Endodermal cell (in vitro differentiated cells): ENCODE results near the gene GRID1. TPM values are rescaled to one million over a fixed set of nuclear protein-coding genes. Genes with fewer than 3 reads are reported as not detected.

Experiments used
- DNase-seq: peaks from one replicate; pipeline ENCODE4 v3.0.0-alpha.2; 2017
- H3K27ac ChIP-seq: 2 replicates; pipeline ENCODE4 v1.5.1; 2013; ENCODE audit warnings: mild to moderate bottlenecking, low read depth, low read length, moderate library complexity
- H3K27me3 ChIP-seq: 2 replicates; pipeline ENCODE4 v1.6.1; 2013; ENCODE audit warnings: mild to moderate bottlenecking, low read length, moderate library complexity; ENCODE audit not compliant: insufficient read depth, control insufficient read depth, poor library complexity, severe bottlenecking
- H3K36me3 ChIP-seq: 2 replicates; pipeline ENCODE4 v1.7.0; 2013; ENCODE audit warnings: mild to moderate bottlenecking, low read length, moderate library complexity; ENCODE audit not compliant: control insufficient read depth, insufficient read depth
- H3K4me1 ChIP-seq: one replicate; pipeline ENCODE4 v1.7.0; 2013; ENCODE audit warnings: low read length; ENCODE audit not compliant: control insufficient read depth, insufficient read depth
- H3K4me3 ChIP-seq: 2 replicates; pipeline ENCODE4 v1.5.1; 2013; ENCODE audit warnings: mild to moderate bottlenecking, low read length, moderate library complexity
- H3K9ac ChIP-seq: 2 replicates; pipeline ENCODE4 v1.6.1; 2013; ENCODE audit warnings: mild to moderate bottlenecking, low read length, moderate library complexity; ENCODE audit not compliant: poor library complexity, severe bottlenecking; ENCODE audit errors: extremely low read depth
- H3K9me3 ChIP-seq: 2 replicates; pipeline ENCODE4 v1.6.1; 2013; ENCODE audit warnings: mild to moderate bottlenecking, low read length, moderate library complexity; ENCODE audit not compliant: control insufficient read depth
- H3K27ac Mint-ChIP-seq: 2 replicates; pipeline ENCODE4 v1.8.0; 2020; ENCODE audit warnings: mixed read lengths
- H3K27me3 Mint-ChIP-seq: 2 replicates; pipeline ENCODE4 v1.8.0; 2021; ENCODE audit warnings: mild to moderate bottlenecking, mixed read lengths; ENCODE audit not compliant: insufficient read depth
- H3K36me3 Mint-ChIP-seq: 2 replicates; pipeline ENCODE4 v1.8.0; 2020; ENCODE audit warnings: low read depth, mixed read lengths
- H3K4me1 Mint-ChIP-seq: 2 replicates; pipeline ENCODE4 v1.8.0; 2020; ENCODE audit warnings: mixed read lengths
- H3K4me3 Mint-ChIP-seq: 2 replicates; pipeline ENCODE4 v1.8.0; 2020; ENCODE audit warnings: mild to moderate bottlenecking, moderate library complexity, mixed read lengths
- H3K9me3 Mint-ChIP-seq: 2 replicates; pipeline ENCODE4 v1.8.0; 2020; ENCODE audit warnings: mild to moderate bottlenecking, mixed read lengths
- CTCF ChIP-seq: fragments of 200-600 bp; sonication (generic); conservative IDR thresholded peaks from 2 replicates; pipeline ENCODE4 v1.5.0; 2021; ENCODE audit warnings: antibody characterized with exemption, mild to moderate bottlenecking
- WGBS, 2 experiments: methylation state at CpG; one replicate each; pipeline versions ENCODE4 v1.1.5 to v1.1.7; 2013; ENCODE audit warnings: missing lambda C conversion rate in 2 of 2, mixed read lengths in 1 of 2; ENCODE audit not compliant: insufficient coverage in 1 of 2, insufficient read length in 1 of 2; 5-methylcytosine and 5-hydroxymethylcytosine counted together
- total RNA-seq, 2 donors: library from RNA; stranded (reverse); fragmentation: NEBNext Ultra II Directional in 1 of 2; extraction: Animal tissue kit (Norgen Biotek cat#: 25700) in 1 of 2; gene quantifications; 2 replicates in 1 of 2; 3 replicates in 1 of 2; pipeline ENCODE4 v1.2.1, GENCODE V29; 2021

Gene GRID1
- total RNA-seq, 2 donors from 2014 or later, result 0.13 to 0.53 TPM

- H3K4me1 ChIP-seq, result no peaks in the 10 kb centered on the region
- peak; percentile 92 for DNase-seq
- H3K36me3 Mint-ChIP-seq, result no peaks in the 10 kb centered on the region
- H3K4me3 Mint-ChIP-seq, result peak overlapping the region; percentile 55
- peaks cover 12% of the 10 kb centered on the region for H3K4me1 Mint-ChIP-seq
- H3K4me3 ChIP-seq, result peak overlapping the region; percentile 72
- TF ChIP-seq CTCF, result peak; percentile 82
- H3K27me3 ChIP-seq, result peaks cover 89% of the 10 kb centered on the region
- WGBS, 2 experiments, result 2 to 3% methylated on average over 19 to 80 of the region's 80 CpGs
- no peaks in the 10 kb centered on the region for H3K9me3 ChIP-seq
- H3K27ac Mint-ChIP-seq, result no peak overlapping the region
- no peak overlapping the region for H3K27ac ChIP-seq
- no peak overlapping the region for H3K9ac ChIP-seq
- H3K27me3 Mint-ChIP-seq, result peaks cover 85% of the 10 kb centered on the region
- no peaks in the 10 kb centered on the region for H3K36me3 ChIP-seq
- no peaks in the 10 kb centered on the region for H3K9me3 Mint-ChIP-seq
These were observed 3.3 kb downstream of the GRID1 start for GRCh38 chr10:86363184-86363832.

GRCh38 chr10:86362586-86363183, 3.9 kb downstream of the GRID1 start:
- H3K9me3 ChIP-seq, result no peaks in the 10 kb centered on the region
- Mint-ChIP-seq H3K36me3 (no peaks in the 10 kb centered on the region), H3K27ac (no peak overlapping the region), H3K27me3 (peaks cover 83% of the 10 kb centered on the region), H3K4me3 (peak overlapping the region; percentile 55), H3K4me1 (peaks cover 12% of the 10 kb centered on the region), H3K9me3 (no peaks in the 10 kb centered on the region)
- H3K9ac ChIP-seq, result no peak overlapping the region
- peaks cover 83% of the 10 kb centered on the region for H3K27me3 ChIP-seq
- DNase-seq, result no peak
- H3K4me3 ChIP-seq, result peak overlapping the region; percentile 72
- no peak for TF ChIP-seq CTCF
- no peaks in the 10 kb centered on the region for H3K36me3 ChIP-seq
- 17 to 32% methylated on average over 5 to 15 of the region's 15 CpGs for WGBS, 2 experiments
- no peak overlapping the region for H3K27ac ChIP-seq
- no peaks in the 10 kb centered on the region for H3K4me1 ChIP-seq

- TF ChIP-seq CTCF, result no peak
- no peak overlapping the region for H3K4me3 Mint-ChIP-seq
These were observed 4.5 kb downstream of the GRID1 start for GRCh38 chr10:86362129-86362527.

More at GRCh38 chr10:86362129-86362527, 4.5 kb downstream of the GRID1 start:
- no peak overlapping the region for H3K27ac Mint-ChIP-seq
- H3K27me3 Mint-ChIP-seq, result peaks cover 80% of the 10 kb centered on the region
- Histone ChIP-seq H3K9ac (no peak overlapping the region), H3K4me3 (no peak overlapping the region), H3K27ac (no peak overlapping the region), H3K27me3 (peaks cover 77% of the 10 kb centered on the region), H3K36me3 (no peaks in the 10 kb centered on the region), H3K4me1 (no peaks in the 10 kb centered on the region), H3K9me3 (no peaks in the 10 kb centered on the region)
- peak; percentile 26 for DNase-seq
- no peaks in the 10 kb centered on the region for H3K9me3 Mint-ChIP-seq
- 80 to 93% methylated on average over 2 of the region's 2 CpGs for WGBS, 2 experiments
- no peaks in the 10 kb centered on the region for H3K36me3 Mint-ChIP-seq
- H3K4me1 Mint-ChIP-seq, result peaks cover 12% of the 10 kb centered on the region
